Stimulated activated naive CD4-positive, alpha-beta T cell (primary cell): Measurements from ENCODE around the gene EVPLL.
"Not testable (repeated sequence)": the region's sequence is repeated elsewhere in the genome, so short reads cannot be mapped to it uniquely, and the experiment has no call there.

Source experiments
- DNase-seq, 6 experiments: peaks; one replicate each; lab custom pipeline; 2025; lab: John Stamatoyannopoulos, UW

Gene EVPLL

DNA sequence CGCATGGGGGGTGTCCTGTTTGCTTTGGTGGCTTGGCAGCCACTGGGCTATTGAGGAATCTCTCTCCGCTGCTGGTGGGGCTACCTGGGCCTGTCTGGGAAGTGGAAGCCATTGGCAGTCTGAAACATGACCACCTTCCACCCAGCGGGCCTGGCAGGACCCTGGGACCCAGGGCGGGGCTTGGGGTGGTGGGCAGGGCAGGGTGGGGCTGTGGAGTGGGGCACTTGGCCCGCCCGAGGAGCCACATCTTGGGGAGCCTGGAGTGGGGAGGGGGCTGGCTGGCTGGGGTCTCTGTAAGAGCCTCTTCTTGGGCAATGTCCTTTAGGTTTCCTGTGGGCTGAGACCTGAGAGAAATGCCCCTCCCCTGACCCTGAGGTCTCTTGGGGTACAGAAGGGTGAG, 48.0 kb downstream of the EVPLL start:
- not testable (repeated sequence) for DNase-seq

DNA sequence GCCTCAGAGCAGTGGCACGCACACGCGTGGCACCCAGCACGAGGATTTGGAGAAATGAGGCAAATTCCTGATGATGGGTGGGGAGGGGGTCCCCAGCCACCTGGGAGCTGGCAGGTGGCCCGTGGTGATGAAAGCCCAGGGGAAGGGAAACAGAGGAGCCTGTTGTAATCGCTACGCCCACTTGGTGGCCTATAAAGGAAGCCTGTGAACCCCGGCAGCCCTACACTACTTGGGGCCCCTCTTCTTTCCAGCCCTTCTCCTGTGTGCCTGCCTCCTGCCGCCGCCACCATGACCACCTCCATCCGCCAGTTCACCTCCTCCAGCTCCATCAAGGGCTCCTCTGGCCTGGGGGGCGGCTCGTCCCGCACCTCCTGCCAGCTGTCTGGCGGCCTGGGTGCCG, 49.1 kb downstream of the EVPLL start:
- DNase-seq: not testable (repeated sequence)

- not testable (repeated sequence) for DNase-seq
Measured at GRCh38 chr17:18432206-18432605, 54.6 kb downstream of the EVPLL start.
